ENCODE data around the gene MTERF2. TPM values are rescaled to one million over a fixed set of nuclear protein-coding genes. Genes with fewer than 3 reads are reported as not detected.

Gene MTERF2, protein sequence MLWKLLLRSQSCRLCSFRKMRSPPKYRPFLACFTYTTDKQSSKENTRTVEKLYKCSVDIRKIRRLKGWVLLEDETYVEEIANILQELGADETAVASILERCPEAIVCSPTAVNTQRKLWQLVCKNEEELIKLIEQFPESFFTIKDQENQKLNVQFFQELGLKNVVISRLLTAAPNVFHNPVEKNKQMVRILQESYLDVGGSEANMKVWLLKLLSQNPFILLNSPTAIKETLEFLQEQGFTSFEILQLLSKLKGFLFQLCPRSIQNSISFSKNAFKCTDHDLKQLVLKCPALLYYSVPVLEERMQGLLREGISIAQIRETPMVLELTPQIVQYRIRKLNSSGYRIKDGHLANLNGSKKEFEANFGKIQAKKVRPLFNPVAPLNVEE
- 10 to 100 TPM; 13.6 to 13.8 TPM for total RNA-seq
- 10 to 100 TPM in 1 of 2 donors, 1 to 10 TPM in 1; 6.4 to 18.9 TPM for polyA plus RNA-seq

DNA sequence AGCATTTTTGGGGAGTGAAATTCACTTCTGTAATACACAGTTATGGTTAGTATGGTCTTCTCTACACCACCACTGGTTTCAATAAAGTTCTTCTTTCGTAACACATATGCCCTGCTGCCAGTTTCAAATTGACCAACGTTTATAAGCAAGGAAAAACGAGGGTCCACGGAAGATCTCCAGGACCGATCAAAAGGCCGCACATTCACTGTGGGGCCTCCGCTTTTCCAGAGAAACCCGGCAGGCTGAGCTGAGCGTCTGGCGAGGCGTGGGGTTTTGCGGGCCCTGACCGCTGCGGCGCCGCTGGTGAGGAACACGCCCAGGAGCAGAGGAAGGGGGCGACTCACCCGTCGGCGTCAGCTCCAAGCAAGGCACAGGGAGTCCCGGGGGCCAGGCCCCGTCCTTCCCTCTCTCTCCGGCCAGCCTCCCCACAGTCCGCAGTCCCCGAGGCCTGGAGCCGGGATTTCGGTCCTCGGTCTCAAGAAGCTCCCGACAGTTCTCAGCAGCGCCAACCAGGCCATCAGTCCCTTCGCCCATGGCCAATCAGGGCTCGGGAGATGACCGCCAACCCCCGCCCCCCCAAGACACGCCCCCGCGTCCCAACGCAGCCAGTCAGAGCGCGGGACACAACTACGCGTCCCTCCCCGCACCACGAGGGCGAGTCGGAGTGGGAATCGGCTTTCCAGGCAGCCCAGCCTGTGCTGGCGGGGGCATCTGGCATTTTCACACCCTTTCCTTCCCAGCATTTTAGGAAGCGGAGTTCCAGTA is at the start of gene MTERF2:
MTERF2 (minus strand) TSS at position 522 of the 765 bp plus-strand sequence. CDS start 8,432 bp downstream, outside the sequence.
- Histone ChIP-seq H3K4me3 (ENCODE audit: low read depth in 1 of 3, low read length in 3 of 3) (peak within 1 kb of the TSS; percentile 49 to 75 (median 55)), H3K27ac (ENCODE audit: low read depth in 1 of 2, low read length in 2 of 2) (peak within 1 kb of the TSS; percentile 69 to 90), H3K27me3 (ENCODE audit: control insufficient read depth in 4 of 4, insufficient read depth in 4 of 4, low read length in 3 of 4) (no peaks in the 10 kb centered on the region), H3K9me3 (ENCODE audit: control insufficient read depth in 4 of 4, low read length in 3 of 4) (no peaks in the 10 kb centered on the region), H3K4me1 (ENCODE audit: control insufficient read depth in 4 of 4, insufficient read depth in 4 of 4, low read length in 3 of 4) (peaks cover 6 to 16% (median 13%) of the 10 kb centered on the region in 4 donors), H3K36me3 (ENCODE audit: control insufficient read depth in 4 of 4, insufficient read depth in 3 of 4, low read depth in 1 of 4, low read length in 3 of 4) (peaks cover 0 to 3% (median 1%) of the 10 kb centered on the region in 4 donors), H3K9ac (ENCODE audit: low read depth in 1 of 2, low read length in 2 of 2) (peak within 1 kb of the TSS; percentile 59 to 93)
- peak; percentile 63 for TF ChIP-seq SP1 (IDR thresholded peaks at IDR 0.05)
- peak; percentile 76 to 93 for TF ChIP-seq EGR1 (IDR thresholded peaks at IDR 0.05; ENCODE audit: low read depth in 2 of 2)
- TF ChIP-seq, protein P1, sequence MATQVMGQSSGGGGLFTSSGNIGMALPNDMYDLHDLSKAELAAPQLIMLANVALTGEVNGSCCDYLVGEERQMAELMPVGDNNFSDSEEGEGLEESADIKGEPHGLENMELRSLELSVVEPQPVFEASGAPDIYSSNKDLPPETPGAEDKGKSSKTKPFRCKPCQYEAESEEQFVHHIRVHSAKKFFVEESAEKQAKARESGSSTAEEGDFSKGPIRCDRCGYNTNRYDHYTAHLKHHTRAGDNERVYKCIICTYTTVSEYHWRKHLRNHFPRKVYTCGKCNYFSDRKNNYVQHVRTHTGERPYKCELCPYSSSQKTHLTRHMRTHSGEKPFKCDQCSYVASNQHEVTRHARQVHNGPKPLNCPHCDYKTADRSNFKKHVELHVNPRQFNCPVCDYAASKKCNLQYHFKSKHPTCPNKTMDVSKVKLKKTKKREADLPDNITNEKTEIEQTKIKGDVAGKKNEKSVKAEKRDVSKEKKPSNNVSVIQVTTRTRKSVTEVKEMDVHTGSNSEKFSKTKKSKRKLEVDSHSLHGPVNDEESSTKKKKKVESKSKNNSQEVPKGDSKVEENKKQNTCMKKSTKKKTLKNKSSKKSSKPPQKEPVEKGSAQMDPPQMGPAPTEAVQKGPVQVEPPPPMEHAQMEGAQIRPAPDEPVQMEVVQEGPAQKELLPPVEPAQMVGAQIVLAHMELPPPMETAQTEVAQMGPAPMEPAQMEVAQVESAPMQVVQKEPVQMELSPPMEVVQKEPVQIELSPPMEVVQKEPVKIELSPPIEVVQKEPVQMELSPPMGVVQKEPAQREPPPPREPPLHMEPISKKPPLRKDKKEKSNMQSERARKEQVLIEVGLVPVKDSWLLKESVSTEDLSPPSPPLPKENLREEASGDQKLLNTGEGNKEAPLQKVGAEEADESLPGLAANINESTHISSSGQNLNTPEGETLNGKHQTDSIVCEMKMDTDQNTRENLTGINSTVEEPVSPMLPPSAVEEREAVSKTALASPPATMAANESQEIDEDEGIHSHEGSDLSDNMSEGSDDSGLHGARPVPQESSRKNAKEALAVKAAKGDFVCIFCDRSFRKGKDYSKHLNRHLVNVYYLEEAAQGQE (IDR thresholded peaks at IDR 0.05) = peak; percentile 81
- TF ChIP-seq, protein P2, sequence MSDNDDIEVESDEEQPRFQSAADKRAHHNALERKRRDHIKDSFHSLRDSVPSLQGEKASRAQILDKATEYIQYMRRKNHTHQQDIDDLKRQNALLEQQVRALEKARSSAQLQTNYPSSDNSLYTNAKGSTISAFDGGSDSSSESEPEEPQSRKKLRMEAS (IDR thresholded peaks at IDR 0.05) = peak; percentile 80
- TF ChIP-seq FOXA1 (IDR thresholded peaks at IDR 0.05) = no peak
- peak in 1 of 2 donors; percentile 26 for TF ChIP-seq RAD21 (IDR thresholded peaks at IDR 0.05)
- no peak for TF ChIP-seq FOXA2 (IDR thresholded peaks at IDR 0.05)
- TF ChIP-seq RXRA (IDR thresholded peaks at IDR 0.05) = peak in 1 of 2 donors; percentile 29
- TF ChIP-seq JUND (IDR thresholded peaks at IDR 0.05) = no peak
- TF ChIP-seq YY1 (IDR thresholded peaks at IDR 0.05) = peak; percentile 79
- TF ChIP-seq, protein P3, sequence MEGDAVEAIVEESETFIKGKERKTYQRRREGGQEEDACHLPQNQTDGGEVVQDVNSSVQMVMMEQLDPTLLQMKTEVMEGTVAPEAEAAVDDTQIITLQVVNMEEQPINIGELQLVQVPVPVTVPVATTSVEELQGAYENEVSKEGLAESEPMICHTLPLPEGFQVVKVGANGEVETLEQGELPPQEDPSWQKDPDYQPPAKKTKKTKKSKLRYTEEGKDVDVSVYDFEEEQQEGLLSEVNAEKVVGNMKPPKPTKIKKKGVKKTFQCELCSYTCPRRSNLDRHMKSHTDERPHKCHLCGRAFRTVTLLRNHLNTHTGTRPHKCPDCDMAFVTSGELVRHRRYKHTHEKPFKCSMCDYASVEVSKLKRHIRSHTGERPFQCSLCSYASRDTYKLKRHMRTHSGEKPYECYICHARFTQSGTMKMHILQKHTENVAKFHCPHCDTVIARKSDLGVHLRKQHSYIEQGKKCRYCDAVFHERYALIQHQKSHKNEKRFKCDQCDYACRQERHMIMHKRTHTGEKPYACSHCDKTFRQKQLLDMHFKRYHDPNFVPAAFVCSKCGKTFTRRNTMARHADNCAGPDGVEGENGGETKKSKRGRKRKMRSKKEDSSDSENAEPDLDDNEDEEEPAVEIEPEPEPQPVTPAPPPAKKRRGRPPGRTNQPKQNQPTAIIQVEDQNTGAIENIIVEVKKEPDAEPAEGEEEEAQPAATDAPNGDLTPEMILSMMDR (IDR thresholded peaks at IDR 0.05; ENCODE audit: low read depth, low read length, missing input control) = no peak
- TF ChIP-seq TAF1 (conservative IDR thresholded peaks at IDR 0.05) = peak; percentile 38
- no peak for TF ChIP-seq HNF4G (IDR thresholded peaks at IDR 0.05)
- peak; percentile 14 to 20 for TF ChIP-seq HNF4A (conservative IDR thresholded peaks at IDR 0.05)
- no peak for TF ChIP-seq NR2F2 (IDR thresholded peaks at IDR 0.05)
- TF ChIP-seq, protein P4, sequence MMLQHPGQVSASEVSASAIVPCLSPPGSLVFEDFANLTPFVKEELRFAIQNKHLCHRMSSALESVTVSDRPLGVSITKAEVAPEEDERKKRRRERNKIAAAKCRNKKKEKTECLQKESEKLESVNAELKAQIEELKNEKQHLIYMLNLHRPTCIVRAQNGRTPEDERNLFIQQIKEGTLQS (IDR thresholded peaks at IDR 0.05) = peak; percentile 19
- peak; percentile 94 for DNase-seq (ENCODE audit: low spot score)
- WGBS = under 1% methylated on average over 50 of the region's 50 CpGs

All from liver (tissue), 9 donors.